Fibroblast of the aortic adventitia (primary cell): ENCODE measurements around the gene COL2A1. TPM values are rescaled to one million over a fixed set of nuclear protein-coding genes. Genes with fewer than 3 reads are reported as not detected.
A peak's percentile ranks its signal among the peaks of the same experiment; 100 is the strongest.

Experiments
- DNase-seq: peaks from one replicate; pipeline ENCODE4 v3.0.0-alpha.2; 2010; ENCODE audit warnings: low read depth
- H3K4me3 ChIP-seq: 2 replicates; pipeline ENCODE4 v1.5.1; 2011; ENCODE audit warnings: low read depth, mild to moderate bottlenecking, control low read depth, low read length, moderate library complexity
- total RNA-seq: library from RNA; depleted of rRNA; stranded (reverse); fragments of >200 nt; gene quantifications from 2 replicates; pipeline ENCODE4 v1.2.3, GENCODE V29; 2012; ENCODE audit warnings: low replicate concordance
- TF ChIP-seq, protein P1 (sequence below): IDR thresholded peaks from 2 replicates; pipeline ENCODE4 v1.5.1; 2011; ENCODE audit warnings: mild to moderate bottlenecking, low read length, control low read depth, inconsistent platforms; ENCODE audit not compliant: insufficient read depth

The COL2A1 gene
- total RNA-seq, 1 donor, result not detected

GRCh38 chr12:48031135-48031960, 27.1 kb upstream of the COL2A1 start:
- TF ChIP-seq, protein P1, sequence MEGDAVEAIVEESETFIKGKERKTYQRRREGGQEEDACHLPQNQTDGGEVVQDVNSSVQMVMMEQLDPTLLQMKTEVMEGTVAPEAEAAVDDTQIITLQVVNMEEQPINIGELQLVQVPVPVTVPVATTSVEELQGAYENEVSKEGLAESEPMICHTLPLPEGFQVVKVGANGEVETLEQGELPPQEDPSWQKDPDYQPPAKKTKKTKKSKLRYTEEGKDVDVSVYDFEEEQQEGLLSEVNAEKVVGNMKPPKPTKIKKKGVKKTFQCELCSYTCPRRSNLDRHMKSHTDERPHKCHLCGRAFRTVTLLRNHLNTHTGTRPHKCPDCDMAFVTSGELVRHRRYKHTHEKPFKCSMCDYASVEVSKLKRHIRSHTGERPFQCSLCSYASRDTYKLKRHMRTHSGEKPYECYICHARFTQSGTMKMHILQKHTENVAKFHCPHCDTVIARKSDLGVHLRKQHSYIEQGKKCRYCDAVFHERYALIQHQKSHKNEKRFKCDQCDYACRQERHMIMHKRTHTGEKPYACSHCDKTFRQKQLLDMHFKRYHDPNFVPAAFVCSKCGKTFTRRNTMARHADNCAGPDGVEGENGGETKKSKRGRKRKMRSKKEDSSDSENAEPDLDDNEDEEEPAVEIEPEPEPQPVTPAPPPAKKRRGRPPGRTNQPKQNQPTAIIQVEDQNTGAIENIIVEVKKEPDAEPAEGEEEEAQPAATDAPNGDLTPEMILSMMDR, result no peak
- H3K4me3 ChIP-seq, result no peak overlapping the region
- DNase-seq, result peak; percentile 7

DNA sequence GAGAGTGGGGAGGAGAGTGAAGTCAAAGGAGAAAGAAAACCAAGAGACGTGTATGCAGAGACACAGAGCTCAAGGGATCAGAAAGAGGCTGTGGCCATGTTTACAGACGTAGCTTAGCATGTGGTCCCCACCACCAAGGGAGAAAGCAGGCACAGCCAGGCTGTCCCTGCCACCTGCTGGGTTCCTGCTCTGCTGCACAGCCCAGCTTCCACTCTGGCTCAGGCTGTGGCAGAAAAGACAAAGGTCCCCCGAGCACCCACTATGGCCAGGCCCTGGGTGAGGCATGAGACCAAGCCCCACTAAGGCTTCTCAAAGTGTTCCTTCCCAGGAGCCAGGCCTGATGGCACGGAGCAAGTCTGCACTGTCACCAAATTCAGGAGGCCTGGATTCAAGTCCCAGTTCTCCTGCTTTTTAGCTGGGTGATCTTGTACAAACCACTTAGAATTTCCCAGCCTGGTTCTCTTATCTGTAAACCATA, 25.9 kb upstream of the COL2A1 start:
- no peak overlapping the region for H3K4me3 ChIP-seq
- no peak for DNase-seq

DNA sequence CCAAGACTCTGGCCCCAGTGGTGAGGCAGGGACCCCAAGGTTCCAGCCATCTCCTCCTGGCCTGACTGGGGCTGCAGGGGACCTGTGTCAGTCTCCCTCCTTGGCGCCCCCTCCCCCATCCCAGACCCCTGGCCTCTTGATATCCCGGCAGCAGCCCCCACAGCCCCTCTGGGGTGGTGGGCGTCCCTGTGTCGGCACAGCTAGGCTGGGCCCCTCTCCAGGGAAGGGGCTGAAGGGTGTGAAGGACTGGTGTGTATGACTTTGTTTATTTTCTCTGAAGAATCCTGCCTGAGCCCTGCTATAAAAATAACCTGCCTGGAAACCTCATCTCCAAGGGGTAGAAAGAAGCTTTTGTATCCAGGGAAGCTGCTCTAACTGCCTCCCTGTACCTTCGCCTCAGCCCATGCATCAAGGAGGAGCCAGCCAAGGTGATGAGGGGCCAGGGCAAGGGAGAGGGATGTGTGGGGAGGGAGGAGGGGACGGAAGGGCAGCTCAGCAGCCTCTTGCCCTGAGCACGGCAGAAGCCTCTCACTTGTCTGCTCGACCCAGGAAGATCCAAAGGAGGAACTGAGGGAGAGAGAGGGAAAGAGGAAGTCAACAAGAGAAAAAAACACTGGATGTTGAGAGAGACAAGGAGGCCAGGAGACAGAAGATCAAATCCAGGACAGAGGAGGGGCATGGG, 25.4 kb upstream of the COL2A1 start:
- TF ChIP-seq, protein P1, result no peak
- DNase-seq, result no peak
- H3K4me3 ChIP-seq, result no peak overlapping the region

More for the DNA sequence above, 25.9 kb upstream of the COL2A1 start:
- TF ChIP-seq, protein P1, result no peak

- no peak overlapping the region for H3K4me3 ChIP-seq
- TF ChIP-seq, protein P1, result no peak
- DNase-seq, result no peak
Measured at GRCh38 chr12:48028541-48029431, 24.5 kb upstream of the COL2A1 start.

GRCh38 chr12:48027183-48028002, 23.1 kb upstream of the COL2A1 start:
- TF ChIP-seq, protein P1, result no peak
- H3K4me3 ChIP-seq, result no peak overlapping the region
- DNase-seq, result no peak
